ENCODE measurements around the gene GMPPA. TPM values are rescaled to one million over a fixed set of nuclear protein-coding genes. Genes with fewer than 3 reads are reported as not detected.
A peak's percentile ranks its signal among the peaks of the same experiment; 100 is the strongest.

The GMPPA gene
- total and polyA plus RNA-seq, 9 of the 15 experiments (the other 6 are each of a cell fraction or from before 2014, with no cell fraction given): 7.0 to 101 (median 66.7) TPM

DNA sequence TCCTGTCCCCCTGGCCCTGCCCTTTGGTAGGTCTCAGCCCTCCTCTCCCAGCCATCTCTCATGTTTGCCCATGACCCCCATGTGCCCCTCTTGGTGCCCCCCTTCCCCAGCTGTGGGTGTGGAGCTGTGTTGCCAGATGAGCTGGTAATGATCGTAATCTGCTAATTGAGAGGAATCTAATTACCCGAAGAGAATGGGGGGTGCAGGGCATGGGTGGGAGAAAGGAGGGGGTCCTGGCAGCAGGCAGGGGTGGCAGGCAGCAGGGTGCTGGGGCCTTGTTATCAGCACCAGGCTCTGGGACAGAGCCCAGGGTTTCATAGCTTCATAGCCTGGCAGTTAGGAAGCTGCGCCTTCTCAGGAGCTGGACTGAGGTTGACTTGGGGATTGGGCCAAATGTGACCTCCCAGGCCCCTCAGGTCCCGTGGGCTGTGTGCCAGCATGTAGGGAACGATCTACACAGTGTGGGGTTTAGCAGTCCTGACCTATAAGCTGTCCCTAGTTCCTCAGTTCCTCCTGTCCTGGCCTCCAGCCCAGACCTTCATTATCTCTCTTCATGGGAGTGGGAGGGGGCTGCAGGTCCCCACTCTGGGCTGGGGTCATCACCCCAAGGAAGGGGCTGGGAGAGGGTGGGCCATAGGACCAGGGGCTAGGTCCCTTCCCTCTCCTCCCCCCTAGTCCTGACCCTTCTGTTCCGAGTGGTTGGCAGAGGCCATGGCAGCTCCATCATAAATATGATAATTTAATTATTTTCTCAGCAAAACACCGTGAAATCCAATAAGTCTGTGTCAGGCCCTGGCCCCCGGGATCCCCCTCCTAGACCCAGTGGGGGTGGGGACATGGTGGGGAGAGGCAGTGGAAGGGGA lies 9.1 kb downstream of the GMPPA start (continued):
- TF ChIP-seq, protein P1, sequence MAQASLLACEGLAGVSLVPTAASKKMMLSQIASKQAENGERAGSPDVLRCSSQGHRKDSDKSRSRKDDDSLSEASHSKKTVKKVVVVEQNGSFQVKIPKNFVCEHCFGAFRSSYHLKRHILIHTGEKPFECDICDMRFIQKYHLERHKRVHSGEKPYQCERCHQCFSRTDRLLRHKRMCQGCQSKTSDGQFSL (CRISPR knock-in tag; IDR thresholded peaks at IDR 0.05): no peak
- TF ChIP-seq, protein P1 (tag; IDR thresholded peaks at IDR 0.05): no peak
- peak; percentile 49; the same call in 1 of the 2 replicates for TF ChIP-seq NFIC (IDR thresholded peaks at IDR 0.05)
- no peak for TF ChIP-seq U2AF1 (optimal IDR thresholded peaks at IDR 0.05; ENCODE audit: low read depth, low read length)
- no peak for TF ChIP-seq DPF2 (IDR thresholded peaks at IDR 0.05)

DNA sequence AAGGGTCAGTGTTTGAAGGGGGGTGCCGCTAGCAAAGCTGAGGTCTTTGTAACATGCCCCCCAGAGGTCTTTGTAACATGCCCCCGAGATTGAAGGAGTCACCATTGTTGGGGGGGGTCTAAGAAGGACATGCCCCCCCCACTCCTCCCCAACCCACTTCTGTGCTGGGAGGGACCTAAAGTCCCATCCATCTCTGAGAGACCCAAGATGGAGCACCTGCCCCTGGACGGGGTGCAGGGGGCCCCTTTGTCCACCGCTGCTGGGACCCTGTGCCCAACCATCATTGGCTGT lies 9.7 kb downstream of the GMPPA start:
- Histone ChIP-seq H3K4me2 (ENCODE audit: insufficient read depth, low read length) (no peak overlapping the region), H3K9me3 (replicated peaks; ENCODE audit: control insufficient read depth, insufficient read depth, low read depth, low read length) (no peaks in the 10 kb centered on the region), H3K79me2 (ENCODE audit: control insufficient read depth, insufficient read depth, low read length) (peaks cover 2% of the 10 kb centered on the region; the same call in 1 of the 3 replicates), H3K4me1 (replicated peaks in 1 of 2; ENCODE audit: control insufficient read depth in 2 of 2, insufficient read depth in 2 of 2, low read length in 2 of 2) (peaks cover 59 to 84% of the 10 kb centered on the region in 2 experiments), H3K27me3 (ENCODE audit: control insufficient read depth in 2 of 2, insufficient read depth in 2 of 2, low read length in 2 of 2) (no peaks in the 10 kb centered on the region), H3K36me3 (ENCODE audit: control insufficient read depth, insufficient read depth, low read length) (peaks cover 43% of the 10 kb centered on the region; the same call in 2 of the 3 replicates), H3K4me3 (no peak overlapping the region), H4K20me1 (replicated peaks; ENCODE audit: control insufficient read depth, insufficient read depth, low read length) (no peaks in the 10 kb centered on the region), H3K27ac (ENCODE audit: extremely low read depth, low read depth, low read length) (no peak overlapping the region), H2AFZ (ENCODE audit: low read depth, low read length) (no peak overlapping the region), H3K9ac (ENCODE audit: insufficient read depth in 1 of 2, low read depth in 2 of 2, low read length in 2 of 2) (no peak overlapping the region; a peak in 1 of 4 replicates), H3K9me1 (ENCODE audit: control insufficient read depth, insufficient read depth, low read length) (no peaks in the 10 kb centered on the region)
- DNase-seq (ENCODE audit: extremely low read depth in 1 of 4, low spot score in 3 of 4) (no peak), ATAC-seq (no peak), FAIRE-seq (no peak)
- BruUV-seq (replicated peaks): no TSS peak
- intact Hi-C loops (cut with micrococcal nuclease) (no loop called here), in situ Hi-C loops (cut with MboI) (no loop called here)
- CTCF ChIA-PET (ENCODE audit: low intra/inter-chr PET ratio): no interaction called here
- WGBS (ENCODE audit: insufficient coverage, low coverage, missing lambda C conversion rate): 37% methylated on average over 2 of the region's 4 CpGs
- POLR2A ChIA-PET: interaction anchor here (1.4 to 3.4 kb wide), 2 partner anchors 9 to 12 kb away, joined by 7 to 37 read pairs; partner anchors contain the start of gene GMPPA
- no peak for TF ChIP-seq FOXA1 (IDR thresholded peaks at IDR 0.05; ENCODE audit: borderline replicate concordance)
- TF ChIP-seq, protein P1 (CRISPR knock-in tag; IDR thresholded peaks at IDR 0.05): peak; percentile 56; the same call in 1 of the 2 replicates
- TF ChIP-seq, protein P1 (tag; IDR thresholded peaks at IDR 0.05): peak in 1 of 2 experiments; percentile 73; a peak in 2 of 4 replicates

Measured in K562 (cell line).